ENCODE results near the gene SLC5A3.
A peak's percentile ranks its signal among the peaks of the same experiment; 100 is the strongest.

SLC5A3 gene

GRCh38 chr21:34088752-34089151, 15.4 kb downstream of the SLC5A3 start:
- no peak for FAIRE-seq
- DNase-seq (ENCODE audit: insufficient read length, low spot score) = no peak
- TF ChIP-seq TAF1 (IDR thresholded peaks at IDR 0.05; ENCODE audit: low read depth, low read length) (no peak), PAX5 (IDR thresholded peaks at IDR 0.05; ENCODE audit: insufficient read depth, low read length, severe bottlenecking) (no peak), POLR2AphosphoS5 (IDR thresholded peaks at IDR 0.05; ENCODE audit: low read depth, low read length) (no peak), POU2F2 (IDR thresholded peaks at IDR 0.05; ENCODE audit: low read depth, low read length) (no peak), SPI1 (IDR thresholded peaks at IDR 0.05; ENCODE audit: low read depth, low read length) (no peak), POLR2A (IDR thresholded peaks at IDR 0.05; ENCODE audit: low read depth, low read length) (no peak)

GRCh38 chr21:34091032-34091431, 17.7 kb downstream of the SLC5A3 start:
- TF ChIP-seq POU2F2 (IDR thresholded peaks at IDR 0.05; ENCODE audit: low read depth, low read length) (no peak), SPI1 (IDR thresholded peaks at IDR 0.05; ENCODE audit: low read depth, low read length) (no peak), POLR2A (IDR thresholded peaks at IDR 0.05; ENCODE audit: low read depth, low read length) (no peak), TAF1 (IDR thresholded peaks at IDR 0.05; ENCODE audit: low read depth, low read length) (no peak), POLR2AphosphoS5 (IDR thresholded peaks at IDR 0.05; ENCODE audit: low read depth, low read length) (no peak), PAX5 (IDR thresholded peaks at IDR 0.05; ENCODE audit: insufficient read depth, low read length, severe bottlenecking) (no peak)
- FAIRE-seq (no peak), DNase-seq (ENCODE audit: insufficient read length, low spot score) (no peak)

GRCh38 chr21:34091607-34092006, 18.2 kb downstream of the SLC5A3 start:
- no peak for FAIRE-seq
- DNase-seq (ENCODE audit: insufficient read length, low spot score) = no peak
- TF ChIP-seq PAX5 (IDR thresholded peaks at IDR 0.05; ENCODE audit: insufficient read depth, low read length, severe bottlenecking) (no peak), TAF1 (IDR thresholded peaks at IDR 0.05; ENCODE audit: low read depth, low read length) (no peak), POU2F2 (IDR thresholded peaks at IDR 0.05; ENCODE audit: low read depth, low read length) (no peak), POLR2A (IDR thresholded peaks at IDR 0.05; ENCODE audit: low read depth, low read length) (no peak), POLR2AphosphoS5 (IDR thresholded peaks at IDR 0.05; ENCODE audit: low read depth, low read length) (no peak), SPI1 (IDR thresholded peaks at IDR 0.05; ENCODE audit: low read depth, low read length) (no peak)

GRCh38 chr21:34092262-34092921, 19.0 kb downstream of the SLC5A3 start:
- DNase-seq (ENCODE audit: insufficient read length, low spot score) (no peak), FAIRE-seq (no peak)

GRCh38 chr21:34093083-34093482, 19.7 kb downstream of the SLC5A3 start:
- no peak for FAIRE-seq
- no peak for DNase-seq (ENCODE audit: insufficient read length, low spot score)
- TF ChIP-seq TAF1 (IDR thresholded peaks at IDR 0.05; ENCODE audit: low read depth, low read length) (no peak), POLR2AphosphoS5 (IDR thresholded peaks at IDR 0.05; ENCODE audit: low read depth, low read length) (no peak), PAX5 (IDR thresholded peaks at IDR 0.05; ENCODE audit: insufficient read depth, low read length, severe bottlenecking) (no peak), SPI1 (IDR thresholded peaks at IDR 0.05; ENCODE audit: low read depth, low read length) (no peak), POLR2A (IDR thresholded peaks at IDR 0.05; ENCODE audit: low read depth, low read length) (no peak)

More at GRCh38 chr21:34092262-34092921, 19.0 kb downstream of the SLC5A3 start:
- no peak for TF ChIP-seq POLR2A (IDR thresholded peaks at IDR 0.05; ENCODE audit: low read depth, low read length)
- TF ChIP-seq SPI1 (IDR thresholded peaks at IDR 0.05; ENCODE audit: low read depth, low read length) = peak; percentile 81

GRCh38 chr21:34094949-34095348, 21.6 kb downstream of the SLC5A3 start:
- no peak for FAIRE-seq
- TF ChIP-seq SPI1 (IDR thresholded peaks at IDR 0.05; ENCODE audit: low read depth, low read length) = no peak
- no peak for DNase-seq (ENCODE audit: insufficient read length, low spot score)

GRCh38 chr21:34097442-34097841, 24.1 kb downstream of the SLC5A3 start:
- no peak for DNase-seq (ENCODE audit: insufficient read length, low spot score)
- TF ChIP-seq POLR2A (IDR thresholded peaks at IDR 0.05; ENCODE audit: low read depth, low read length) = no peak
- no peak for TF ChIP-seq SPI1 (IDR thresholded peaks at IDR 0.05; ENCODE audit: low read depth, low read length)
- no peak for TF ChIP-seq POU2F2 (IDR thresholded peaks at IDR 0.05; ENCODE audit: low read depth, low read length)
- no peak for TF ChIP-seq PAX5 (IDR thresholded peaks at IDR 0.05; ENCODE audit: insufficient read depth, low read length, severe bottlenecking)
- no peak for TF ChIP-seq POLR2AphosphoS5 (IDR thresholded peaks at IDR 0.05; ENCODE audit: low read depth, low read length)
- no peak for TF ChIP-seq TAF1 (IDR thresholded peaks at IDR 0.05; ENCODE audit: low read depth, low read length)
- FAIRE-seq = peak; percentile 5

GRCh38 chr21:34100337-34100736, 27.0 kb downstream of the SLC5A3 start:
- DNase-seq (ENCODE audit: insufficient read length, low spot score) (no peak), FAIRE-seq (peak; percentile 16)
- no peak for TF ChIP-seq POU2F2 (IDR thresholded peaks at IDR 0.05; ENCODE audit: low read depth, low read length)
- no peak for TF ChIP-seq POLR2A (IDR thresholded peaks at IDR 0.05; ENCODE audit: low read depth, low read length)
- TF ChIP-seq PAX5 (IDR thresholded peaks at IDR 0.05; ENCODE audit: insufficient read depth, low read length, severe bottlenecking) = no peak

GRCh38 chr21:34100790-34101189, 27.4 kb downstream of the SLC5A3 start:
- no peak for DNase-seq (ENCODE audit: insufficient read length, low spot score)
- no peak for FAIRE-seq
- TF ChIP-seq POU2F2 (IDR thresholded peaks at IDR 0.05; ENCODE audit: low read depth, low read length) = no peak
- TF ChIP-seq SPI1 (IDR thresholded peaks at IDR 0.05; ENCODE audit: low read depth, low read length) = no peak
- TF ChIP-seq POLR2AphosphoS5 (IDR thresholded peaks at IDR 0.05; ENCODE audit: low read depth, low read length) = no peak
- TF ChIP-seq POLR2A (IDR thresholded peaks at IDR 0.05; ENCODE audit: low read depth, low read length) = no peak

GRCh38 chr21:34105947-34106541, 32.7 kb downstream of the SLC5A3 start:
- FAIRE-seq (no peak), DNase-seq (ENCODE audit: insufficient read length, low spot score) (no peak)
- TF ChIP-seq TAF1 (IDR thresholded peaks at IDR 0.05; ENCODE audit: low read depth, low read length) (no peak), POLR2AphosphoS5 (IDR thresholded peaks at IDR 0.05; ENCODE audit: low read depth, low read length) (no peak), PAX5 (IDR thresholded peaks at IDR 0.05; ENCODE audit: insufficient read depth, low read length, severe bottlenecking) (no peak), POU2F2 (IDR thresholded peaks at IDR 0.05; ENCODE audit: low read depth, low read length) (no peak), POLR2A (IDR thresholded peaks at IDR 0.05; ENCODE audit: low read depth, low read length) (no peak), SPI1 (IDR thresholded peaks at IDR 0.05; ENCODE audit: low read depth, low read length) (no peak)

All from GM12891 (cell line).